IgD-negative memory B cell (primary cell): Measurements from ENCODE around the gene MRPL55. TPM values are rescaled to one million over a fixed set of nuclear protein-coding genes. Genes with fewer than 3 reads are reported as not detected.

Experiments used
- H3K27ac Mint-ChIP-seq, 3 donors: one replicate each; pipeline ENCODE4 v1.8.0; 2020 to 2022; ENCODE audit warnings: mild to moderate bottlenecking in 3 of 3, mixed read lengths in 3 of 3, moderate library complexity in 1 of 3
- H3K27me3 Mint-ChIP-seq: one replicate; pipeline ENCODE4 v1.8.0; 2021; ENCODE audit warnings: mixed read lengths
- H3K36me3 Mint-ChIP-seq: one replicate; pipeline ENCODE4 v1.8.0; 2020; ENCODE audit warnings: mild to moderate bottlenecking, mixed read lengths
- H3K4me1 Mint-ChIP-seq, 3 donors: one replicate each; pipeline ENCODE4 v1.8.0; 2020 to 2022; ENCODE audit warnings: mixed read lengths in 3 of 3, mild to moderate bottlenecking in 1 of 3
- H3K4me3 Mint-ChIP-seq, 4 donors: one replicate each; pipeline ENCODE4 v1.8.0; 2020 to 2022; ENCODE audit warnings: mild to moderate bottlenecking in 4 of 4, mixed read lengths in 4 of 4, moderate library complexity in 3 of 4
- H3K9me3 Mint-ChIP-seq, 3 donors: one replicate each; pipeline ENCODE4 v1.8.0; 2020 to 2021; ENCODE audit warnings: mixed read lengths in 3 of 3, mild to moderate bottlenecking in 1 of 3
- polyA plus RNA-seq: library from polyadenylated mRNA; unstranded; fragments of 300-500 nt; fragmentation: Illumina TruSeq; gene quantifications from one replicate; pipeline ENCODE4 v1.2.3, GENCODE V29; 2021

MRPL55 gene
- polyA plus RNA-seq, 1 donor from 2014 or later: 146 TPM

DNA sequence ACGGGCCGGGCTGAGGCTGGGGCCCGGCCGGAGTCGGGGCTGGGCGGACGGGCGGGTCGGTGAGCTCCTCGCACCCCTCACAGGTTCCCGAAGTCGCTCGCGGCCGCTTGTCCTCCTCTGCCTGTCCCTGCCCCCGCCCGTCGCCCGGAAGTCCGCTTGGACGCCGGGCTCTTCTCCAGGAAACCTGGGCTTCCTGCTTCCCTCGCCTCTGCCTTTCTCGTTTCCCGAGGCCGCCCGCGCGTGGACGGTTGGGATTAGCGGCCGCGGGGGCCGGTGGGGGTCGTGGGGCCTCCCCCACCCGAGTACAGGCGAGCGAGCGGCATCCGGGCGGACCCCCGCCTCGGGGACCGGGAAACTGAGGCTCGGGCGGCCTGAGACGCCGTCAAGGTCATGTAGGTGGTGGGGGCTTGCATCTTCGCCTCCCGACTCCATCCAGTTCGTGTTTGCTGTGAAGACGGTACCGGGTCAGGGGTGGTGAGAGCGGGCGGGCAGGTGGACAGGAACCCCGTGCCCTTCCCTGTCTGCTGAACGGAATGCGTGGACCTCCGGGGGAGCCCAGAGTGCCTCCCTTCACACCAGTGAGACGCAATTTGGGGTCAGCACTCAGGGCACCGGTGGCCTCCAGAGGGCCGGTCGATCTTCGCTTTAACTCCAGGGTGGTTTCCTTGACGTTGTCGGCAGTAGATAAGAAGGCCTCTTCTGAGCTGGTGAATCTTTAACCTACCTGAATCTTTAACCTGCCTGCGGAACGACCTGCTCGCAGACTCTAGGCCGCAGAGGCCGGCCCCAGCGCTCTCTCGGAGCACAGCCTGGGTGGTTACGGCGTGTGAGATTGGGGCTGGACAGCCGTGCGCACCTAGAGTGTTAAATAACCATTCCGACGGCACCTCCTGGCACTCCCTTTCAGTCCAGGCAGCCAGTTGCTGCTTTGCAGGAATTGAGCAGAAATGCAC, 25.9 kb downstream of the MRPL55 start:
- Mint-ChIP-seq H3K27me3 (no peaks in the 10 kb centered on the region), H3K4me1 (peaks cover 35 to 48% (median 37%) of the 10 kb centered on the region in 3 donors), H3K9me3 (no peaks in the 10 kb centered on the region), H3K36me3 (peaks cover 3% of the 10 kb centered on the region), H3K27ac (peak overlapping the region; percentile 95 to 99 (median 97)), H3K4me3 (peak overlapping the region; percentile 93 to 99 (median 96))

DNA sequence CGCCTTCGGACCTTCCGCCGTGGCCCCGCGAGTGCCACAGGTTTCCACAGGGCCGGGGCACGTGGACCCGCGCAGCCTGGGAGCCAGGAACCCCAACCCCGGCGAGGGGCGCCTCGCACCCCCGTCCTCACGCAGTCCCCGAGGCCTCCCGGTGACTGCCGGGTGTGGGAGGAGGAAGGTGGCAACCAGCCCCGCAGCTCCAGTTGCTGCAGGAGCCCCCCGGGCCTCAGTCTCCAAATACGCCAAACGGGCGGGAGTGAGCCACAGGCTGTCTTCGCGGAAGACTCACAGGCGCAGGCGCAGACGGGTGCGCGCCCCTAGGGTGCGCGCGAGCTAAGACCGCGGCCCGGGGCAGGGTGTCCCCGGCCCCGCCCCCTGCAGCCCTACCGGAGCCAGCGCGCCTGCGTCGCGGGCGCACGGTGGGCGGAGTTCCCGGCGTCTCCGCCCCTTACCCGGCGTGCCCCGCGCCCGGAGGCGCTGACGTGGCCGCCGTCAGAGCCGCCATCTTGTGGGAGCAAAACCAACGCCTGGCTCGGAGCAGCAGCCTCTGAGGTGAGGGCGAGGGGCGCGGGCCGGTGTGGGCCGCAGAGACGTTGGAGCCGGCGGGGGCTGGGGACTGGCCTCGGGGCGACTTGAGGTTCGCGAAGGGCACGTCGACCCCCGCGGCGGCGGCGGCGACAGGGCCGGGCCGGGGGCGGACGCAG, 26.7 kb downstream of the MRPL55 start, which contains the start of gene ARF1:
ARF1 (plus strand) TSS at position 495 of the 704 bp plus-strand sequence. CDS start 14,407 bp downstream, outside the sequence.
- no peaks in the 10 kb centered on the region for H3K36me3 Mint-ChIP-seq
- peak within 1 kb of the TSS; percentile 93 to 99 (median 96) for H3K4me3 Mint-ChIP-seq
- H3K27me3 Mint-ChIP-seq: no peaks in the 10 kb centered on the region
- no peaks in the 10 kb centered on the region for H3K9me3 Mint-ChIP-seq
- H3K4me1 Mint-ChIP-seq: peaks cover 27 to 40% (median 33%) of the 10 kb centered on the region in 3 donors
- peak within 1 kb of the TSS; percentile 95 to 99 (median 97) for H3K27ac Mint-ChIP-seq

DNA sequence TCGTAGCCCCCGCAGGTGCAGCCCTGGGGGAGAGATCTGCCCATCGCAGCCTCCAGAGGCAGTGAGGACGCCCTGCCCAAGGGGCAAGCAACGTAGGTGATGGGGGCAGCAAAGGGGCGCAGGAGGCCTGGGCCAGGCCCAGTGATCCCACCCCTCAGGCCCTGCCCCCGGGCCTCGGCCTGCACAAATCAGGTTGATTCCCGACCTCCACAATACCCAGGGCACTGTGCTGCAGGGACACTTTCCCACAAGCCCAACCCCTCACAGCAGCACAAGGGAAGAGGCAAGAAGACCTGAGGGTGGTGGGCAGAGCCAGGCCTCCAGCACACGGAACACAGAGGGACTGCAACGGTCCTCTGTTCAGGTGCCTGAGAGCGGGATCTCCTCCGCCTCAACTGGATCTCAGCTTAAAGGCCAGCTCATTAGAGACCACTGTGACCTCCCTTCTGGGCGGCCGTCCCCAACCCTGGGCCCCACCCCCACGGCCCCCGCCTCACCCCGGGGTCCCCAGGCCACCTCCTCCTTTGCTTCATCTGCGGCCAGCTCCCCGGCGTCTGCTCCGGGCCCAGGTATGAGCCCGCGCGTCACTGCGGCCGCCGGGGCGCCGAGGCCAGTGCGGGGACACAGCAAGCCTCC, 27.4 kb downstream of the MRPL55 start:
- H3K4me3 Mint-ChIP-seq: peak overlapping the region; percentile 88 to 99 (median 93)
- peak overlapping the region in 2 of 3 donors; percentile 74 to 77 for H3K27ac Mint-ChIP-seq
- no peaks in the 10 kb centered on the region for H3K9me3 Mint-ChIP-seq
- peaks cover 20 to 34% (median 27%) of the 10 kb centered on the region in 3 donors for H3K4me1 Mint-ChIP-seq
- H3K36me3 Mint-ChIP-seq: no peaks in the 10 kb centered on the region
- no peaks in the 10 kb centered on the region for H3K27me3 Mint-ChIP-seq

DNA sequence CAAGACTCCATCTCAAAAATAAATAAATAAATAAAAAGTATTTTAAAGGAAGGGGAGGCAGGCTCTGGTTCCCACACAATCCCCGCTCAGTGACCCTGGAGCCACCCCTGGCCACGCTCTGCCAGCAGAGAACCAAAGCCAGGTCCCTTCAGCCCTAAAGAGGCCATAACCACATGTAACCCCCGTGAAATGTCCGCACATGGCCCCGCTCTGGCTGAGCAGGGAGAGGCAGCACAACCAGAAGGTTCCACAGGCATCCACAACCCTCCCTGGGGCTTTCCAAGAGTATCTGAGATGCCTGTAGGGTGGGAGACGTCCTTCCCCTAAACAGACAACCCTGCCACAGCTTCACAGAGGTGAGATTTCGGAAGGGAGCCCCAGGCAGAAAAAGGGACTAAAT, 28.0 kb downstream of the MRPL55 start:
- Mint-ChIP-seq H3K27ac (peak overlapping the region in 2 of 3 donors; percentile 74 to 77), H3K9me3 (no peaks in the 10 kb centered on the region), H3K4me3 (peak overlapping the region; percentile 88 to 99 (median 93)), H3K36me3 (no peaks in the 10 kb centered on the region), H3K27me3 (no peaks in the 10 kb centered on the region), H3K4me1 (peaks cover 16 to 31% (median 23%) of the 10 kb centered on the region in 3 donors)

DNA sequence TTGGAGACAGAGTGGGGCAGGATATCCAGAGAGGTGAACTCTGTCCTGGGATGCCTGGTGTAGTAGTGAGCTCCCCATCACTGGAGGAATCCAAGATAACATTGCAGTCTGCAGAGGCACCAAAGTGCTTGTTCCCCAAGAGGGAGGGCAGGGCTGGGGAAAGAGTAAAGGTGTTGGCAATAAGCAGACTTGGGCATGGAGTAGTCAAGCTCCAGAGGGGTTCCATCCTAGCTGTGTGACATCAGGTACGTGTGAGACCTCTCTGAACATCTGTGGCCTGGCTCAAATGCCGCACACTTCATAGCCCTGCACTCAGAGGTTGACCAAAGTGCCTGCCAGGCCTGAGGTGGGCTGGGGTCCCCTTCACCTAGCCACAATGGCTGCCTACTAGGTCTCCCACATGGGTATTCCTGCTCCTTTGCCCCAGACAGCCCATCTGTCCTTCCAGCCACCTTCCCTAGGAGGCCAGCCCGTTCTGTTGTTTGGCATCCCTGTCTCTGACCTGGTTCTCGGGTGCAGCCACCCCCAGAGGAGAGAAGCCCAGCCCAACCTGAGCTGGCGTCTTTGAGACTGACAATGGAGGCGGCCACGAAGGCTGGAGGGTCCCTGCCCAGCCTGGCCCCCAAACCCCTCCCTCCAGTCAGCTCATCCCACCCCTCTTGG, 29.4 kb downstream of the MRPL55 start:
- peak overlapping the region in 2 of 4 donors; percentile 87 to 99 for H3K4me3 Mint-ChIP-seq

DNA sequence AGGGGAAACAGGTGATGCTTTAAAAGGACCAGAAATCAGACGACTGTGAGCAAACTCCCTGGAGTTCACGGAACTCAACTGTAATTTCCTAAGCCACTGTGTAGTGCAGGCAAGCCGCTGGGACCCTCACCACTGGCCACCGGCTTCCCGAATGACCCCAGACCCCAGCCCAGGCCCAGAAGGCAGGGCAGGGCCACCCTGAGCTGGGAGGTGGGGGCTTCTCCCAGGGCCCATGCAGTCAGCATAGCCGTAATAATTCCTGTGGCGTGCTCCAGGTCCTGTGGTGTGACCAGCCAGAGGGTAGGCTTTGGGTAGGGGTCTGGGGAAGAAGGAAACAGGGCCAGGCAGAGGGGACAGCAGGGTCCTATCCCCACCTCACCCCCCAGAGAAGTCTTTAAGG, 30.1 kb downstream of the MRPL55 start:
- Mint-ChIP-seq H3K27me3 (no peaks in the 10 kb centered on the region), H3K4me3 (peak overlapping the region in 1 of 4 donors; percentile 99), H3K4me1 (peaks cover 5 to 14% (median 9%) of the 10 kb centered on the region in 3 donors), H3K36me3 (peaks cover 1% of the 10 kb centered on the region), H3K27ac (peak overlapping the region in 1 of 3 donors; percentile 68), H3K9me3 (no peaks in the 10 kb centered on the region)

More for the DNA sequence above, 29.4 kb downstream of the MRPL55 start:
- peak overlapping the region in 1 of 3 donors; percentile 46 for H3K27ac Mint-ChIP-seq
- peaks cover 6 to 21% (median 10%) of the 10 kb centered on the region in 3 donors for H3K4me1 Mint-ChIP-seq
- H3K27me3 Mint-ChIP-seq: no peaks in the 10 kb centered on the region
- no peaks in the 10 kb centered on the region for H3K9me3 Mint-ChIP-seq
- H3K36me3 Mint-ChIP-seq: peaks cover 1% of the 10 kb centered on the region

DNA sequence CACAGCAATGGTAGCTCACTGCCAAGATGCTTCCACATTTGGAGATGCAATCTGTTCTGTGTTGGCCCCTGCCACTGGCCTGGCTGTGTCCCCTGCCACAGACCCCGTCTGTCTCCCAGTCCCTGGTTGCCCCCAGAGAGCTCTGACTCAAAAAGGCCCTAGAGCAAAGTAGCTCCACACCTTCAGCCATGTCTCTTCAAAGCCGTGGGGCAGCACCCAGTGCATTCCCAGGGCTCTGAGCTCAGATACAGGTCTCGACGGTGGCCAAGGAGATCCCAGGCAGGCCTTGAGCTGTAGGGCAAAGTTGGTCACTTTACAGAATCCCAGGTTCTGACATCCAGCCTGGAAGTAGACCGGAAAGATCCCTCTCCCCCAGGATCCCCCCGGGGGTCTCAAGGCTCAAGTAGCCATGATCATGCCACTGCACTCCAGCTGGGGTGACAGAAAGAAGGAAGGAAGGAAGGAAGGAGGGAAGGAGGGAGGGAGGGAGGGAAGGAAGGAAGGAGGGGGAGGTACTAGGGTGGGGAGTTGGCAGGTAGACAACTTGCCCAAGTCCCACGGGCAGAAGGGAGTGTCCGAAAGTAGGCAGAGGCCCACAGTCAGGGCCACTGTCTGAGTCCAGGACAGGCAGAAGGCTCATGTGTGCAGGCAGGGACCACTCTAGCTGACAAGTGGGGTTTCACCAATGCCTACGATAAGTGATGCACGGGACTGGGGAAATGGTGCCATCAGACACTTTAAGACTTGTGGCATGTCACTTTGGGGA, 31.4 kb downstream of the MRPL55 start:
- Mint-ChIP-seq H3K4me3 (peak overlapping the region in 1 of 4 donors; percentile 35), H3K27me3 (no peaks in the 10 kb centered on the region), H3K27ac (peak overlapping the region in 1 of 3 donors; percentile 68), H3K4me1 (peaks cover 7 to 10% (median 7%) of the 10 kb centered on the region in 3 donors), H3K9me3 (no peaks in the 10 kb centered on the region), H3K36me3 (peaks cover 1% of the 10 kb centered on the region)

DNA sequence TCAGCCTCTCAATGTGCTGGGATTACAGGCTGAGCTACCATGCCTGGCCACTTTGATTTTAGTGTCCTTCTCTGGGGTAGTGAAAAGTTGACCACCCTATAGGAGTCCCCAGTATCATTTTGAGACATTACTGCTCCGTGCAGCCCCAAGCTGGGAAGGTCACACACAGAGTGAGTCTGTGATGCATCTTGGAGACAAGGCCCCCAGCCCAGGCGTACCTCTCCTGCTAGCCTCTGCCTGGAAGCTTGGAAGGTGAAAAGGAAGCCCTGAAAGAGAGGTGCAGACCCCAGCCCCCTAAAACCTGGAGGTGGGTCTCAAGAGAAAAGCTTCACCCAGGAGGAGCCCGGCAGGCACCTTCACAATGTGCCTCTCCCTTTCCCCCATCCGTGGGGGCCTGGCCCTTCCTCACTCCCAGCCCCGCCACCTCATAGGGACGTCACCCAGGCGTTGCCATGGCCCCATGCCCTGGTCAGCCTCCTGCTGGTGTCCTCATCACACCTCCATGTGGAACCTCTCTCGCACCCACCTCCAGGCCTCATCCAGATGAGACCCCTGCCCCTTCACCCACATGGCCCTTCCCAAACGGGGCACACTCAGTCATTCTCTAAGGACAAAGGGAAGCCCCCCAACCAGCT, 32.2 kb downstream of the MRPL55 start:
- Mint-ChIP-seq H3K27ac (peak overlapping the region in 1 of 3 donors; percentile 21), H3K4me1 (peaks cover 7 to 10% (median 7%) of the 10 kb centered on the region in 3 donors), H3K9me3 (no peaks in the 10 kb centered on the region), H3K36me3 (peaks cover 1% of the 10 kb centered on the region), H3K27me3 (no peaks in the 10 kb centered on the region), H3K4me3 (peak overlapping the region in 1 of 4 donors; percentile 35)

DNA sequence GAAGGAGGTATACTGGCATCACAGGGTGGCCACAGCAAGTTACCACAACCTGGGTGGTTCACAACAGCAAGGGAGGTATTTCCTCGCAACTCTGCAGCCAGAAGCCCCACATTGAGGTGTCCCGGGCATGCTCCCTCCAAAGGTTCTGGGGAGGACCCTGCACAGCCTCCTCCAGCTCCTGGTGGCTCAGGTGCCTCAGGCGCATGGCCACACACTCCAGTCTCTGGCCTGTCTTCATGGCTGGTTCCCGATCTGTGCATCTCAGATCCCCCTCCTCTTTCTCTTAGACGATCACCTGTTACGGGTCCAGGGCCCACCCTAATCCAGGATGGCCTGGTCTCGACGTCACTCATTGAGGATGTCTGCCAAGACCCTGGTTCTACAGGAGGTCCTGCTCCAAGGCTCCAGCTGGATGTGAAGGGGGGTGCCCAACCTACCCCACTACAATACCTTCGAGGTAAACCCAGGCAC, 33.3 kb downstream of the MRPL55 start:
- Mint-ChIP-seq H3K27ac (no peak overlapping the region), H3K27me3 (no peaks in the 10 kb centered on the region), H3K9me3 (no peaks in the 10 kb centered on the region), H3K4me1 (peaks cover 5 to 7% (median 6%) of the 10 kb centered on the region in 3 donors), H3K36me3 (peaks cover 1% of the 10 kb centered on the region), H3K4me3 (no peak overlapping the region)

DNA sequence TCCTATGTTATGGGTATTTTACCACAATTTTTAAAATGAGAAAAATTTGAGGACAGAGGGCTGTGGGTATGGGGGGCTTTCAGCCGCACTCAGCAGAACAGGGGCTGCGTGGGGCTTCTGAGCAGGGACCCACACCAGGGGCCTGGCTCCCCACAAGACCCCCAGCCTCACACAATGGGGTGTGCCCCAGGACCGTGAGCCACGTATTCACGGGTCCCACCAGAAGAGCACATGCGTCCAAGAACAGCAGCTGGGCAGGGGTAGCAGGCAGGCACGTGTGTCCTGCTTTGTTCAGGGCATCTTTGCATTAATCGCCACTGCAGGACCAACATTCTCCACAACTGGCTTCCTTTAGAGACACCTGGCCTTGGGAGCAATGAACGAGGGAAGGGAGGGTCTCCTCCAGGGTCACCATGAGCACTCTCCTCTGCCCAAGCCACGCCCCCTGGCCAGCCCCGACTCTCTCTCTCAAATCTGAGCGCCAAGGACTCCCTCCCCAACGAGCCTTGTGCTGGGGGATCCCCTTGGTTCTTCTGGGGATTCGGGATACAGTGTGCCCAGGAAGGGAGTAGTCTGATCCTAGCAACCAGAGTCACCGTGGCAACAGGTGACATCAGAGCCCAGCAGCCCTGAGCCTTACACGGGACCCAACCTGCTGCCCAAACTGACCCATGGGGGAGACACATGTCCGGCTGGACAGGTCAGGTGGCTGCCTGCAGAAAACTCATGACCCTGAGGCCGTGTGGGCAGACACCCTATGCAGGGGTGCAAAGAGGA, 34.0 kb downstream of the MRPL55 start:
- Mint-ChIP-seq H3K27ac (no peak overlapping the region), H3K4me3 (no peak overlapping the region), H3K27me3 (no peaks in the 10 kb centered on the region), H3K4me1 (peaks cover 5 to 7% (median 6%) of the 10 kb centered on the region in 3 donors), H3K9me3 (no peaks in the 10 kb centered on the region), H3K36me3 (peaks cover 1% of the 10 kb centered on the region)

DNA sequence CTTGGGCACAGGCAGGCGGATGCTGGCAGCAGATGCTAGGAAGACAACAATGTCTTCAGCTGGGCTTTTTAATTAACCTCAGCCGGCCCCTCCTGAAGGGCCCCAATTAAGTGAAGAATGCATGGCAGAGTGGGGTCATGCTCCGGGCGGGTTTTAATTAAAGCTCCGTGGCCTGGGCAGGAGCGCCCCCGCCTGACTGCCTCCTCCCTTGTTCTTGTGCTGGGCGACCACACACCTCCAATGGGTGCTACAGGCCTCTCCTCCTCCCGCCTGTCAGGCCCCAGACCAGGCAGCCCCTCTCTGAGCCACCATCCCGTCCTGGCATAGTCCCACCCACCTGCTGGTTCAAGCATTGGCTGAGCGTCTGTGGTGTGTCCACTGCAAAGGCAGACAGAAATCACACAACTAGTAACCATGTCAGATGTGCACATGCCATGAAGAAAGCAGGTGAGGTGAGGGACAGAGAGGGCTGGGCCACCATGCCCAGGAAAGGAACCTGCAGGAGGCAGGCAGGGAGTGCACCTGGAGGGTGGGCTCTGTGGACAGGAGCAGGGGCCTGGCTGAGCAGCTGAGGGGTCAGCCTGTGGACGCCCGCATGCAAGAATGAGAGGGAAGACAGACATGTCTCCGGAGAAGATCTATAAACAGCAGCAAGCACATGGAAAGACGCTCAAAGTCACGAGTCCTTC, 35.1 kb downstream of the MRPL55 start:
- Mint-ChIP-seq H3K36me3 (peaks cover 1% of the 10 kb centered on the region), H3K4me1 (peaks cover 3 to 7% (median 5%) of the 10 kb centered on the region in 3 donors), H3K9me3 (no peaks in the 10 kb centered on the region), H3K27me3 (no peaks in the 10 kb centered on the region), H3K27ac (no peak overlapping the region), H3K4me3 (no peak overlapping the region)
